HepG2 (cell line): ENCODE data around the gene GGNBP2. TPM values are rescaled to one million over a fixed set of nuclear protein-coding genes. Genes with fewer than 3 reads are reported as not detected.

ENCODE experiments used
- ATAC-seq: fragments of 200-7000 bp; cut with Tn5 transposase; 3 replicates; pipeline ENCODE4 v1.9.1; 2020; ENCODE audit warnings: mild to moderate bottlenecking, moderate library complexity
- BruUV-seq: library from RNA; stranded (reverse); fragments of 400-500 nt; replicated peaks from 2 replicates; lab custom pipeline; 2021; lab: Mats Ljungman, UMichigan
- CTCF ChIA-PET: fragments of 300-600 bp; formaldehyde crosslinking; extraction: SDS; loops from one replicate; lab custom pipeline; 2021; ENCODE audit warnings: low total read pairs, inconsistent platforms, low intra/inter-chr PET ratio; lab: Yijun Ruan, JAX
- POLR2A ChIA-PET: fragments of 350-600 bp; sonication (Branson Sonifier 250); formaldehyde crosslinking; loops from one replicate; lab custom pipeline; 2020; ENCODE audit warnings: antibody characterized with exemption, inconsistent platforms; lab: Yijun Ruan, JAX
- DNase-seq: peaks from one replicate; pipeline ENCODE4 v3.0.0-alpha.2; 2015; ENCODE audit warnings: low spot score
- FAIRE-seq: peaks from 3 replicates; lab custom pipeline; 2011; peaks lifted over from hg19 to GRCh38; lab: Jason Lieb, UNC
- H2AFZ ChIP-seq: one replicate; pipeline ENCODE4 v1.6.1; 2011; ENCODE audit warnings: low read length, inconsistent platforms
- H3K27ac ChIP-seq: fragments of 300-600 bp; 3 replicates; pipeline ENCODE4 v1.8.0; 2011; ENCODE audit warnings: mixed run types, mild to moderate bottlenecking, mixed read lengths, low read length, inconsistent platforms; ENCODE audit not compliant: insufficient read depth; ENCODE audit errors: extremely low read length
- H3K27me3 ChIP-seq, 2 experiments: fragments of 200-600 bp in 1 of 2; 2 replicates in 1 of 2; 3 replicates in 1 of 2; pipeline versions ENCODE4 v1.6.0 to v1.8.0; 2011; ENCODE audit warnings: low read length in 2 of 2, mild to moderate bottlenecking in 2 of 2, moderate library complexity in 2 of 2, inconsistent platforms in 1 of 2; ENCODE audit not compliant: insufficient read depth in 2 of 2, control insufficient read depth in 1 of 2
- H3K36me3 ChIP-seq, 2 experiments: fragments of 200-600 bp in 1 of 2; replicated peaks in 1 of 2; 2 replicates in 1 of 2; 3 replicates in 1 of 2; pipeline versions ENCODE4 v1.5.1 to v1.8.0; 2011; ENCODE audit warnings: low read length in 2 of 2, inconsistent platforms in 1 of 2; ENCODE audit not compliant: insufficient read depth in 2 of 2, control insufficient read depth in 1 of 2
- H3K4me1 ChIP-seq: 2 replicates; pipeline ENCODE4 v1.5.1; 2012; ENCODE audit warnings: low read length, inconsistent platforms; ENCODE audit not compliant: insufficient read depth
- H3K4me2 ChIP-seq: 2 replicates; pipeline ENCODE4 v1.6.0; 2011; ENCODE audit warnings: low read depth, low read length, inconsistent platforms
- H3K4me3 ChIP-seq, 3 experiments: fragments of 200-600 bp in 1 of 3; sonication (generic), shearing (Covaris generic) in 1 of 3; replicated peaks in 1 of 3; 2 replicates each; pipeline ENCODE4 v1.5.1; 2011 to 2016; ENCODE audit warnings: low read length in 3 of 3, inconsistent platforms in 2 of 3, low read depth in 2 of 3, mild to moderate bottlenecking in 2 of 3, control low read depth in 1 of 3, mixed read lengths in 1 of 3; ENCODE audit not compliant: insufficient read depth in 1 of 3
- H3K79me2 ChIP-seq: one replicate; pipeline ENCODE4 v1.6.1; 2011; ENCODE audit warnings: low read length, inconsistent platforms; ENCODE audit not compliant: insufficient read depth
- H3K9ac ChIP-seq: 2 replicates; pipeline ENCODE4 v1.6.0; 2011; ENCODE audit warnings: mild to moderate bottlenecking, low read depth, low read length, inconsistent platforms; ENCODE audit not compliant: insufficient read depth
- H3K9me3 ChIP-seq: 2 replicates; pipeline ENCODE4 v1.5.1; 2012; ENCODE audit warnings: mild to moderate bottlenecking, low read length
- H4K20me1 ChIP-seq: 2 replicates; pipeline ENCODE4 v1.6.0; 2011; ENCODE audit warnings: inconsistent platforms, mild to moderate bottlenecking, low read length, moderate library complexity; ENCODE audit not compliant: insufficient read depth
- NCOA5 ChIP-seq: sonication (generic); formaldehyde crosslinking; IDR thresholded peaks from 2 replicates; pipeline ENCODE4 v1.4.0; 2020; ENCODE audit warnings: missing genetic modification reagents
- NFYC ChIP-seq: IDR thresholded peaks from 2 replicates; pipeline ENCODE4 v1.6.1; 2016; ENCODE audit warnings: missing genetic modification reagents, missing compliant biosample characterization
- RBFOX2 ChIP-seq: fragments of 200-400 bp; formaldehyde crosslinking; IDR thresholded peaks from 2 replicates; pipeline ENCODE4 v1.6.1; 2017; ENCODE audit warnings: low read depth, mild to moderate bottlenecking, low read length
- RBM22 ChIP-seq: fragments of 200-400 bp; formaldehyde crosslinking; optimal IDR thresholded peaks from 2 replicates; pipeline ENCODE3; 2017; ENCODE audit warnings: mild to moderate bottlenecking, low read length, moderate library complexity
- SCMH1 ChIP-seq: sonication (generic); formaldehyde crosslinking; IDR thresholded peaks from 2 replicates; pipeline ENCODE4 v1.9.0; 2021; ENCODE audit warnings: missing genetic modification reagents, mild to moderate bottlenecking, borderline replicate concordance
- TBX3 ChIP-seq: fragments of 450-650 bp; IDR thresholded peaks from 2 replicates; pipeline ENCODE4 v1.6.1; 2017; ENCODE audit warnings: antibody characterized with exemption, mild to moderate bottlenecking, inconsistent platforms, borderline replicate concordance
- U2AF1 ChIP-seq: fragments of 200-400 bp; formaldehyde crosslinking; optimal IDR thresholded peaks from 2 replicates; pipeline ENCODE3; 2017; ENCODE audit warnings: mild to moderate bottlenecking, low read depth, low read length
- ZNF547 ChIP-seq: sonication (generic); formaldehyde crosslinking; IDR thresholded peaks from 2 replicates; pipeline ENCODE4 v1.5.1; 2020; ENCODE audit warnings: mild to moderate bottlenecking, missing genetic modification reagents
- ZNF577 ChIP-seq: sonication (generic); formaldehyde crosslinking; IDR thresholded peaks from 2 replicates; pipeline ENCODE4 v1.4.0; 2020; ENCODE audit warnings: mild to moderate bottlenecking, low read depth, missing genetic modification reagents, borderline replicate concordance
- ZNF7 ChIP-seq: IDR thresholded peaks from 2 replicates; pipeline ENCODE4 v1.6.1; 2016; ENCODE audit warnings: missing biosample characterization, missing genetic modification reagents
- ZNF724P ChIP-seq: sonication (generic); formaldehyde crosslinking; IDR thresholded peaks from 2 replicates; pipeline ENCODE4 v1.8.0; 2022; ENCODE audit warnings: missing genetic modification reagents, borderline replicate concordance
- WGBS: methylation state at CpG from one replicate; pipeline ENCODE4 v1.1.6; 2017; ENCODE audit warnings: low lambda C conversion rate; 5-methylcytosine and 5-hydroxymethylcytosine counted together
- in situ Hi-C: cut with HindIII; loops from 2 replicates; pipeline ENCODE4 v1.10.0; 2017; ENCODE audit warnings: low pct_unique_long_range_greater_than_20kb; ENCODE audit not compliant: extremely low pct_ligation_motif_present
- intact Hi-C: fragments of 100-400 bp; cut with micrococcal nuclease; formaldehyde crosslinking; loops from one replicate; pipeline ENCODE4 v1.10.0; 2022; ENCODE audit not compliant: unreplicated experiment
- polyA plus RNA-seq, 8 experiments: library from polyadenylated mRNA; depleted of rRNA in 3 of 8; stranded (reverse) in 7 of 8; unstranded in 1 of 8; fragments of >200 nt; fragmentation: Illumina TruSeq in 4 of 8; extraction: Trizol in 4 of 8; gene quantifications; 2 replicates each; pipeline versions ENCODE4 v1.2.1 to v1.2.3, GENCODE V29; 2011 to 2016; ENCODE audit warnings: low read depth in 4 of 8, missing spikeins in 1 of 8, mixed read lengths in 1 of 8; ENCODE audit not compliant: insufficient read depth in 1 of 8
- total RNA-seq, 5 experiments: library from RNA; depleted of rRNA; stranded (reverse); fragments of >200 nt; fragmentation: Illumina TruSeq; extraction: Trizol; gene quantifications; 2 replicates each; pipeline ENCODE4 v1.2.3, GENCODE V29; 2016; ENCODE audit warnings: low read depth in 1 of 5

GGNBP2 gene
- total and polyA plus RNA-seq, 2 of the 13 experiments (the other 11 are each of a cell fraction or from before 2014, with no cell fraction given): 53.3 to 84.2 TPM

DNA sequence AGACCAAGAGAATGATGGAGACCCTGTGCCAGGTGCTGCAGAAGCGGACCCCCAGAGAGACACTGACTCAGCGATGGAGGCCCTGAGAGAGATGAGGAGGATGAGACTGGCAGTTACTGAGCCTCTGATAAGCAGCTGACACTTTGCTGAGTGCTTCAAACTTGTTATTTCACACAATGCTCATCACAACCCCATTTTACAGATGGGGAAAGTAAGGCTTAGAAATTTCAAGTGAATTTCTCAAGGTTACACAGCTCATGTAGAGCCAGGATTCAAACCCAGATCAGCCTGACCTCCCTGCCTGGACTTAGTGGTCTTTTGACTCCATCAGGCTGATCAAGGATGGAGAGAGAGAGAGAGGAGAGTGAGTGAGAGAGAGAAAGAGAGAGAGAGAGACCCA lies 83.9 kb downstream of the GGNBP2 start:
- CTCF ChIA-PET: interaction anchor here (1.2 to 1.9 kb wide), 3 partner anchors 44 to 419 kb away, joined by 5 to 11 read pairs (median 8); no protein-coding TSS in a partner anchor
- H3K9ac ChIP-seq: no peak overlapping the region
- H3K27me3 ChIP-seq: peaks cover 4 to 15% of the 10 kb centered on the region in 2 experiments; a peak in 4 of 5 replicates
- 96% methylated on average over 2 of the region's 2 CpGs for WGBS
- intact Hi-C loops: loop anchor here (2.0 kb wide), 1 partner anchor 78 kb away; no protein-coding TSS in a partner anchor
- 0 out of 2 replicates have a peak, but pooled peaks cover 3% of the 10 kb centered on the region for H4K20me1 ChIP-seq
- no peaks in the 10 kb centered on the region for H3K9me3 ChIP-seq
- peaks cover 23% of the 10 kb centered on the region for H3K4me1 ChIP-seq
- ATAC-seq: no peak
- no TSS peak for BruUV-seq
- POLR2A ChIA-PET: no interaction called here
- no peak overlapping the region for H2AFZ ChIP-seq
- H3K36me3 ChIP-seq: no peaks in the 10 kb centered on the region
- H3K79me2 ChIP-seq: no peaks in the 10 kb centered on the region
- DNase-seq: no peak
- TF ChIP-seq ZNF724P (CRISPR knock-in tag) (no peak), NCOA5 (CRISPR knock-in tag) (no peak), TBX3 (no peak), U2AF1 (no peak), ZNF547 (no peak), SCMH1 (CRISPR knock-in tag) (no peak), RBFOX2 (no peak), RBM22 (no peak), ZNF7 (no peak), NFYC (CRISPR knock-in tag) (no peak), ZNF577 (CRISPR knock-in tag) (no peak)
- TF ChIP-seq, all 625 proteins: peak for 0
- Histone ChIP-seq H3K4me2 (no peak overlapping the region), H3K4me3 (no peak overlapping the region), H3K27ac (no peak overlapping the region)
- FAIRE-seq: no peak
- in situ Hi-C loops: no loop called here
